ENCODE results near the gene ADAMTS17.

GRCh38 chr15:100284701-100285100, 57.1 kb downstream of the ADAMTS17 start:
- no peak for TF ChIP-seq YY1 (IDR thresholded peaks at IDR 0.05; ENCODE audit: insufficient read depth, insufficient read length)
- no peak for TF ChIP-seq ZNF274 (IDR thresholded peaks at IDR 0.05; ENCODE audit: low read depth, low read length)
- TF ChIP-seq SUZ12 (IDR thresholded peaks at IDR 0.05; ENCODE audit: extremely low read depth, insufficient read depth, insufficient read length) = no peak
